Measurements from ENCODE around the gene ATXN7L2.

Gene ATXN7L2

GRCh38 chr1:109475261-109475660, 8.4 kb upstream of the ATXN7L2 start:
- no peak for DNase-seq (ENCODE audit: low spot score)

- no peak for DNase-seq (ENCODE audit: low spot score)
Measured at GRCh38 chr1:109476825-109477224, 6.9 kb upstream of the ATXN7L2 start.

GRCh38 chr1:109477821-109478220, 5.9 kb upstream of the ATXN7L2 start:
- DNase-seq (ENCODE audit: low spot score), result no peak

- DNase-seq (ENCODE audit: low spot score), result peak; percentile 24
Measured at GRCh38 chr1:109478806-109479205, 4.9 kb upstream of the ATXN7L2 start.

GRCh38 chr1:109479311-109479710, 4.4 kb upstream of the ATXN7L2 start:
- DNase-seq (ENCODE audit: low spot score), result no peak

- DNase-seq (ENCODE audit: low spot score), result no peak
Measured at GRCh38 chr1:109479901-109480300, 3.8 kb upstream of the ATXN7L2 start.

GRCh38 chr1:109481646-109482045, 2.1 kb upstream of the ATXN7L2 start:
- no peak for DNase-seq (ENCODE audit: low spot score)

- no peak for DNase-seq (ENCODE audit: low spot score)
Measured at GRCh38 chr1:109482242-109482641, 1.5 kb upstream of the ATXN7L2 start.

- peak; percentile 50 for DNase-seq (ENCODE audit: low spot score)
Measured at GRCh38 chr1:109482791-109483671, 674 bp upstream of the ATXN7L2 start.

- DNase-seq (ENCODE audit: low spot score), result no peak
Measured at GRCh38 chr1:109484519-109484975, 842 bp downstream of the ATXN7L2 start.

- no peak for DNase-seq (ENCODE audit: low spot score)
Measured at GRCh38 chr1:109485001-109485400, 1.3 kb downstream of the ATXN7L2 start.

GRCh38 chr1:109487261-109487660, 3.6 kb downstream of the ATXN7L2 start:
- no peak for DNase-seq (ENCODE audit: low spot score)

GRCh38 chr1:109488201-109488600, 4.5 kb downstream of the ATXN7L2 start:
- DNase-seq (ENCODE audit: low spot score), result no peak

- DNase-seq (ENCODE audit: low spot score), result no peak
Measured at GRCh38 chr1:109488696-109489095, 5.0 kb downstream of the ATXN7L2 start.

- peak; percentile 79 for DNase-seq (ENCODE audit: low spot score)
Measured at GRCh38 chr1:109490029-109490933, 6.6 kb downstream of the ATXN7L2 start.

- no peak for DNase-seq (ENCODE audit: low spot score)
Measured at GRCh38 chr1:109490934-109491302, 7.2 kb downstream of the ATXN7L2 start.

GRCh38 chr1:109491372-109491771, 7.7 kb downstream of the ATXN7L2 start:
- no peak for DNase-seq (ENCODE audit: low spot score)

- no peak for DNase-seq (ENCODE audit: low spot score)
Measured at GRCh38 chr1:109492779-109493178, 9.1 kb downstream of the ATXN7L2 start.

- no peak for DNase-seq (ENCODE audit: low spot score)
Measured at GRCh38 chr1:109493227-109493626, 9.5 kb downstream of the ATXN7L2 start.

GRCh38 chr1:109493805-109494539, 10.3 kb downstream of the ATXN7L2 start, which contains the start of gene CYB561D1:
CYB561D1 (plus strand) TSS chr1:109494094; CDS start chr1:109494140, 46 bp downstream.
- DNase-seq (ENCODE audit: low spot score), result peak; percentile 86

GRCh38 chr1:109495738-109496137, 12.0 kb downstream of the ATXN7L2 start:
- DNase-seq (ENCODE audit: low spot score), result no peak

All from CD4-positive, alpha-beta T cell treated with Interleukin-15 for 4 hours (primary cell).